HG02973 (cell line): ENCODE results near the gene CENPS.
"Not testable (repeated sequence)": the region's sequence is repeated elsewhere in the genome, so short reads cannot be mapped to it uniquely, and the experiment has no call there.

ENCODE experiments used
- ATAC-seq: cut with Tn5 transposase; IDR thresholded peaks from one replicate; pipeline ENCODE4 v1.9.1; 2021; ENCODE audit warnings: moderate library complexity; ENCODE audit not compliant: unreplicated experiment

The CENPS gene

GRCh38 chr1:10418741-10419140, 11.5 kb upstream of the CENPS start:
- ATAC-seq, result not testable (repeated sequence)

- no peak for ATAC-seq
Observed at GRCh38 chr1:10419351-10419750, 10.9 kb upstream of the CENPS start.

- no peak for ATAC-seq
Observed at GRCh38 chr1:10421637-10422036, 8.6 kb upstream of the CENPS start.

- no peak for ATAC-seq
Observed at GRCh38 chr1:10424034-10424433, 6.2 kb upstream of the CENPS start.

GRCh38 chr1:10424651-10425050, 5.6 kb upstream of the CENPS start:
- no peak for ATAC-seq

- ATAC-seq, result not testable (repeated sequence)
Observed at GRCh38 chr1:10425826-10426534, 4.3 kb upstream of the CENPS start.

- ATAC-seq, result not testable (repeated sequence)
Observed at GRCh38 chr1:10426535-10426848, 3.7 kb upstream of the CENPS start.

- no peak for ATAC-seq
Observed at GRCh38 chr1:10428984-10429383, 1.2 kb upstream of the CENPS start.

- peak; percentile 8 for ATAC-seq
Observed at GRCh38 chr1:10429868-10430215, 391 bp upstream of the CENPS start.

GRCh38 chr1:10431070-10431730, 967 bp downstream of the CENPS start:
- no peak for ATAC-seq

GRCh38 chr1:10432910-10433700, 2.9 kb downstream of the CENPS start:
- ATAC-seq, result no peak

- no peak for ATAC-seq
Observed at GRCh38 chr1:10433790-10434189, 3.6 kb downstream of the CENPS start.

- ATAC-seq, result no peak
Observed at GRCh38 chr1:10434590-10434989, 4.4 kb downstream of the CENPS start.

- no peak for ATAC-seq
Observed at GRCh38 chr1:10437052-10437451, 6.8 kb downstream of the CENPS start.

- ATAC-seq, result no peak
Observed at GRCh38 chr1:10438677-10439163, 8.5 kb downstream of the CENPS start.

- ATAC-seq, result no peak
Observed at GRCh38 chr1:10440305-10440704, 10.1 kb downstream of the CENPS start.

- ATAC-seq, result no peak
Observed at GRCh38 chr1:10440794-10441193, 10.6 kb downstream of the CENPS start.

GRCh38 chr1:10444248-10444647, 14.0 kb downstream of the CENPS start:
- no peak for ATAC-seq

GRCh38 chr1:10444795-10445397, 14.7 kb downstream of the CENPS start:
- ATAC-seq, result no peak

- no peak for ATAC-seq
Observed at GRCh38 chr1:10446790-10447422, 16.7 kb downstream of the CENPS start.

GRCh38 chr1:10449751-10450150, 19.5 kb downstream of the CENPS start, which contains the start of gene CORT:
TSS of gene CORT (plus strand) at chr1:10450031. CDS start at chr1:10450224, 193 bp downstream.
- no peak for ATAC-seq
